ENCODE results near the gene GPR150.

Gene GPR150

DNA sequence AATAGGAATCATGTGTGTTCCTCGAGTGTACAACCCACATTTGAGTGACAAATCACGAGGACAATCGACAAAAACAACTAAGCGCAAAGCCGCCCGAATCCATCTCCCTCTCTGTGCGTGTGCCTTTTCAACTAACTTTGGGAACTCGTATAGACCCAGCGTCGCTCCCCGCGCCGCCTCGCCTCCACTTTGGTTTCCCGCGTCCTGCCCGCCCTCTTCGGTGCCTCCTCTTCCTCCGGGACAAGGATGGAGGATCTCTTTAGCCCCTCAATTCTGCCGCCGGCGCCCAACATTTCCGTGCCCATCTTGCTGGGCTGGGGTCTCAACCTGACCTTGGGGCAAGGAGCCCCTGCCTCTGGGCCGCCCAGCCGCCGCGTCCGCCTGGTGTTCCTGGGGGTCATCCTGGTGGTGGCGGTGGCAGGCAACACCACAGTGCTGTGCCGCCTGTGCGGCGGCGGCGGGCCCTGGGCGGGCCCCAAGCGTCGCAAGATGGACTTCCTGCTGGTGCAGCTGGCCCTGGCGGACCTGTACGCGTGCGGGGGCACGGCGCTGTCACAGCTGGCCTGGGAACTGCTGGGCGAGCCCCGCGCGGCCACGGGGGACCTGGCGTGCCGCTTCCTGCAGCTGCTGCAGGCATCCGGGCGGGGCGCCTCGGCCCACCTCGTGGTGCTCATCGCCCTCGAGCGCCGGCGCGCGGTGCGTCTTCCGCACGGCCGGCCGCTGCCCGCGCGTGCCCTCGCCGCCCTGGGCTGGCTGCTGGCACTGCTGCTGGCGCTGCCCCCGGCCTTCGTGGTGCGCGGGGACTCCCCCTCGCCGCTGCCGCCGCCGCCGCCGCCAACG is at the start of gene GPR150:
TSS of gene GPR150 (plus strand) at position 58 of the 840 bp plus-strand sequence. CDS start at position 247, 189 bp downstream.
- Histone ChIP-seq H3K9me2 (replicated peaks; ENCODE audit: control insufficient read depth, low read length) (no peaks in the 10 kb centered on the region), H3K4me2 (ENCODE audit: low read length) (peak within 1 kb of the TSS; percentile 70), H3K36me3 (ENCODE audit: control insufficient read depth, low read length) (no peaks in the 10 kb centered on the region), H3K9me3 (ENCODE audit: control insufficient read depth, insufficient read depth, low read length) (no peaks in the 10 kb centered on the region), H3K4me1 (ENCODE audit: control insufficient read depth, low read length) (peaks cover 25% of the 10 kb centered on the region), H4K20me1 (ENCODE audit: control insufficient read depth, insufficient read depth, low read depth, low read length) (no peaks in the 10 kb centered on the region), H3K79me2 (ENCODE audit: control insufficient read depth, low read length) (no peaks in the 10 kb centered on the region), H3F3A (ENCODE audit: control insufficient read depth, insufficient read depth) (no peaks in the 10 kb centered on the region), H3K27ac (ENCODE audit: low read depth, low read length) (no peak within 1 kb of the TSS), H3K4me3 (ENCODE audit: low read length) (peak within 1 kb of the TSS; percentile 53), H3K27me3 (ENCODE audit: control insufficient read depth, low read length) (peaks cover 28% of the 10 kb centered on the region)
- TF ChIP-seq, protein P1, sequence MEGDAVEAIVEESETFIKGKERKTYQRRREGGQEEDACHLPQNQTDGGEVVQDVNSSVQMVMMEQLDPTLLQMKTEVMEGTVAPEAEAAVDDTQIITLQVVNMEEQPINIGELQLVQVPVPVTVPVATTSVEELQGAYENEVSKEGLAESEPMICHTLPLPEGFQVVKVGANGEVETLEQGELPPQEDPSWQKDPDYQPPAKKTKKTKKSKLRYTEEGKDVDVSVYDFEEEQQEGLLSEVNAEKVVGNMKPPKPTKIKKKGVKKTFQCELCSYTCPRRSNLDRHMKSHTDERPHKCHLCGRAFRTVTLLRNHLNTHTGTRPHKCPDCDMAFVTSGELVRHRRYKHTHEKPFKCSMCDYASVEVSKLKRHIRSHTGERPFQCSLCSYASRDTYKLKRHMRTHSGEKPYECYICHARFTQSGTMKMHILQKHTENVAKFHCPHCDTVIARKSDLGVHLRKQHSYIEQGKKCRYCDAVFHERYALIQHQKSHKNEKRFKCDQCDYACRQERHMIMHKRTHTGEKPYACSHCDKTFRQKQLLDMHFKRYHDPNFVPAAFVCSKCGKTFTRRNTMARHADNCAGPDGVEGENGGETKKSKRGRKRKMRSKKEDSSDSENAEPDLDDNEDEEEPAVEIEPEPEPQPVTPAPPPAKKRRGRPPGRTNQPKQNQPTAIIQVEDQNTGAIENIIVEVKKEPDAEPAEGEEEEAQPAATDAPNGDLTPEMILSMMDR (IDR thresholded peaks at IDR 0.05; ENCODE audit: low read depth, low read length, poor library complexity, severe bottlenecking), result no peak
- TF ChIP-seq EZH2phosphoT487 (IDR thresholded peaks at IDR 0.05; ENCODE audit: borderline replicate concordance, low read length), result 0 out of 2 replicates have a peak, but pooled peaks have one; percentile 14

DNA sequence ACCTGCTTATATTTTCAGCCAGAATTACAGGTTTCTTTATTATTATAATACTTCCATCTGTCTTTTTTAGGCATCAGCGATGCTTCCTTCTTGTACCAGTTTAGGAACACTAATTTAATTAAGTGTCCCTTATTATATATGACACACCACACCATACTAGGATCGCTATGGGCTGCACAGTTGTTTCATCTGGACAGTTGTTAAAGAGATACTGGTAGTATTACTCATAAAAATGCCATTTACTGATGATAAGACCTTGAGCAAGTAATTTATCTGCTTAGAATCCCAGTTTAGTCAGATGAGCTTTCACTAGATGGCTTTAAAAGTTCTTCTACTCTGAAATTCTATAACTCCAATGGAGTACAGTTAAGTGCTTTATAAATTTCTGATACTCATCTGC is 47.9 kb upstream of the GPR150 start:
- no peaks in the 10 kb centered on the region for H3K4me1 ChIP-seq (ENCODE audit: control insufficient read depth, low read length)
- H3K27me3 ChIP-seq (ENCODE audit: control insufficient read depth, low read length), result no peaks in the 10 kb centered on the region
- H3K4me3 ChIP-seq (ENCODE audit: low read length), result no peak overlapping the region
- H3K9me2 ChIP-seq (replicated peaks; ENCODE audit: control insufficient read depth, low read length), result no peaks in the 10 kb centered on the region
- no peaks in the 10 kb centered on the region for H3F3A ChIP-seq (ENCODE audit: control insufficient read depth, insufficient read depth)
- H3K79me2 ChIP-seq (ENCODE audit: control insufficient read depth, low read length), result no peaks in the 10 kb centered on the region
- H3K4me2 ChIP-seq (ENCODE audit: low read length), result no peak overlapping the region
- peaks cover 4% of the 10 kb centered on the region; the same call in 1 of the 2 replicates for H3K36me3 ChIP-seq (ENCODE audit: control insufficient read depth, low read length)
- H4K20me1 ChIP-seq (ENCODE audit: control insufficient read depth, insufficient read depth, low read depth, low read length), result no peaks in the 10 kb centered on the region
- H3K27ac ChIP-seq (ENCODE audit: low read depth, low read length), result no peak overlapping the region
- no peaks in the 10 kb centered on the region for H3K9me3 ChIP-seq (ENCODE audit: control insufficient read depth, insufficient read depth, low read length)
- no peak for TF ChIP-seq EZH2phosphoT487 (IDR thresholded peaks at IDR 0.05; ENCODE audit: borderline replicate concordance, low read length)
- TF ChIP-seq, protein P1 (IDR thresholded peaks at IDR 0.05; ENCODE audit: low read depth, low read length, poor library complexity, severe bottlenecking), result no peak

DNA sequence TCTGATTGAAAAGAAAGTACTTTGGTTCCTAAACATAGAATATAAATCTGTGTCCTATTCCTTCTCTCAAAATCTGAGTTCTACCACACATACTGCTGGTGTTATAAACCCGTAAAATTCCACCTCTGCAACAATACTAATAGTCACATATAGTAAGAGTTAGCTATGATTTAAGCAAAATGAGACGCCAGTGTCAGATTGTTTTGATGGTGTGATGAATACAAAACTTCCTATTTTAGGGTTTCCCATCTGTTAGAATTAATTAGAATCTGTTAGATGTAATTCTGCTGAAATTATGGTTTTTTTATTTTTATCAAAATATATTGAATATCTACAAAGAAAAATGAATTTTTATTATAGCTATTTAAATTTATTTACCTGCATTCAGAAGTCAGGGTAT is 38.3 kb upstream of the GPR150 start:
- H3K4me3 ChIP-seq (ENCODE audit: low read length), result no peak overlapping the region
- no peaks in the 10 kb centered on the region for H3K4me1 ChIP-seq (ENCODE audit: control insufficient read depth, low read length)
- H3K4me2 ChIP-seq (ENCODE audit: low read length), result no peak overlapping the region
- TF ChIP-seq, protein P1 (IDR thresholded peaks at IDR 0.05; ENCODE audit: low read depth, low read length, poor library complexity, severe bottlenecking), result no peak
- TF ChIP-seq EZH2phosphoT487 (IDR thresholded peaks at IDR 0.05; ENCODE audit: borderline replicate concordance, low read length), result no peak
- H4K20me1 ChIP-seq (ENCODE audit: control insufficient read depth, insufficient read depth, low read depth, low read length), result no peaks in the 10 kb centered on the region
- no peak overlapping the region for H3K27ac ChIP-seq (ENCODE audit: low read depth, low read length)
- no peaks in the 10 kb centered on the region for H3K9me2 ChIP-seq (replicated peaks; ENCODE audit: control insufficient read depth, low read length)
- no peaks in the 10 kb centered on the region for H3K36me3 ChIP-seq (ENCODE audit: control insufficient read depth, low read length)
- no peaks in the 10 kb centered on the region for H3F3A ChIP-seq (ENCODE audit: control insufficient read depth, insufficient read depth)
- H3K9me3 ChIP-seq (ENCODE audit: control insufficient read depth, insufficient read depth, low read length), result no peaks in the 10 kb centered on the region
- H3K27me3 ChIP-seq (ENCODE audit: control insufficient read depth, low read length), result no peaks in the 10 kb centered on the region
- H3K79me2 ChIP-seq (ENCODE audit: control insufficient read depth, low read length), result no peaks in the 10 kb centered on the region

Measured in DOHH2 (cell line).